Mammary epithelial cell (primary cell): ENCODE data around the gene UCP3.

Experiments used
- CTCF ChIP-seq, 2 donors: IDR thresholded peaks in 1 of 2; conservative IDR thresholded peaks in 1 of 2; 2 replicates each; pipeline ENCODE4 v1.5.1; 2011 to 2012; ENCODE audit warnings: inconsistent platforms in 2 of 2, low read length in 2 of 2, mild to moderate bottlenecking in 2 of 2, control low read depth in 1 of 2, low read depth in 1 of 2; ENCODE audit not compliant: insufficient read depth in 1 of 2; ENCODE audit errors: extremely low read depth in 1 of 2
- EZH2 ChIP-seq: IDR thresholded peaks from 2 replicates; pipeline ENCODE4 v1.6.1; 2012; ENCODE audit warnings: low read length, inconsistent platforms, borderline replicate concordance

- TF ChIP-seq CTCF (conservative IDR thresholded peaks at IDR 0.05 in 1 of 2, IDR thresholded peaks at IDR 0.05 in 1 of 2; ENCODE audit: extremely low read depth in 1 of 2, insufficient read depth in 1 of 2, low read depth in 1 of 2, low read length in 2 of 2) (no peak), EZH2 (no peak)
These were observed 27.7 kb downstream of the UCP3 start for GRCh38 chr11:73981051-73981805.
